K562 (cell line): ENCODE results near the gene NFATC3. TPM values are rescaled to one million over a fixed set of nuclear protein-coding genes. Genes with fewer than 3 reads are reported as not detected.

ENCODE experiments used
- ARHGAP35 ChIP-seq: fragments of 450-650 bp; IDR thresholded peaks from 2 replicates; pipeline ENCODE4 v1.6.1; 2018; ENCODE audit not compliant: partially characterized antibody
- GABPB1 ChIP-seq: sonication (generic); formaldehyde crosslinking; IDR thresholded peaks from 2 replicates; pipeline ENCODE4 v1.8.0; 2022; ENCODE audit warnings: mild to moderate bottlenecking, missing genetic modification reagents
- HOXB6 ChIP-seq: fragments of 250-450 bp; sonication (Bioruptor Pico); IDR thresholded peaks from 2 replicates; pipeline ENCODE4 v1.5.1; 2022; ENCODE audit warnings: mild to moderate bottlenecking, borderline replicate concordance
- JUND ChIP-seq, 2 experiments: IDR thresholded peaks; 2 replicates in 1 of 2; 3 replicates in 1 of 2; pipeline ENCODE4 v1.6.1; 2011; ENCODE audit warnings: borderline replicate concordance in 2 of 2, low read depth in 2 of 2, low read length in 2 of 2, improper control_type of control experiment in 1 of 2, missing biosample characterization in 1 of 2, missing genetic modification characterization in 1 of 2, missing genetic modification reagents in 1 of 2
- MEIS2 ChIP-seq: fragments of 450-650 bp; IDR thresholded peaks from 2 replicates; pipeline ENCODE4 v1.6.1; 2014; ENCODE audit warnings: mild to moderate bottlenecking; ENCODE audit not compliant: partially characterized antibody
- NEUROD1 ChIP-seq: fragments of 150-350 bp; IDR thresholded peaks from 2 replicates; pipeline ENCODE4 v1.6.1; 2014; ENCODE audit warnings: borderline replicate concordance, low read length, low read depth; ENCODE audit not compliant: partially characterized antibody
- RB1 ChIP-seq: fragments of 450-650 bp; IDR thresholded peaks from 2 replicates; pipeline ENCODE4 v1.6.1; 2017; ENCODE audit warnings: low read depth, mild to moderate bottlenecking
- SAFB2 ChIP-seq: fragments of 200-400 bp; formaldehyde crosslinking; IDR thresholded peaks from 2 replicates; pipeline ENCODE4 v1.6.1; 2018; ENCODE audit warnings: borderline replicate concordance, low read length, low read depth, moderate library complexity; ENCODE audit not compliant: severe bottlenecking
- SETDB1 ChIP-seq: IDR thresholded peaks from one replicate; pipeline ENCODE4 v1.6.1; 2012; ENCODE audit warnings: low read length, control low read depth, inconsistent platforms
- SNRNP70 ChIP-seq: fragments of 200-400 bp; formaldehyde crosslinking; optimal IDR thresholded peaks from 2 replicates; pipeline ENCODE3; 2017; ENCODE audit warnings: low read depth, low read length
- SRSF1 ChIP-seq: fragments of 200-400 bp; formaldehyde crosslinking; IDR thresholded peaks from 2 replicates; pipeline ENCODE4 v1.6.1; 2017; ENCODE audit warnings: mild to moderate bottlenecking, low read depth, low read length, moderate library complexity
- TCF3 ChIP-seq: sonication (generic); formaldehyde crosslinking; IDR thresholded peaks from 2 replicates; pipeline ENCODE4 v1.4.0; 2020; ENCODE audit warnings: mild to moderate bottlenecking, missing genetic modification reagents
- TCFL5 ChIP-seq: fragments of 250-450 bp; sonication (Bioruptor Pico); conservative IDR thresholded peaks from 2 replicates; pipeline ENCODE4 v1.6.1; 2021; ENCODE audit warnings: mild to moderate bottlenecking, moderate library complexity, matching md5 sums
- ZNF232 ChIP-seq: sonication (generic); formaldehyde crosslinking; IDR thresholded peaks from 2 replicates; pipeline ENCODE4 v1.8.0; 2022; ENCODE audit warnings: mild to moderate bottlenecking, missing genetic modification reagents
- ZNF354B ChIP-seq: fragments of 250-450 bp; sonication (Bioruptor Pico); IDR thresholded peaks from 2 replicates; pipeline ENCODE4 v1.4.0; 2020
- ZNF444 ChIP-seq: fragments of 250-450 bp; sonication (Bioruptor Pico); IDR thresholded peaks from 2 replicates; pipeline ENCODE4 v1.4.0; 2020; ENCODE audit warnings: mild to moderate bottlenecking, moderate library complexity
- ZNF507 ChIP-seq: conservative IDR thresholded peaks from 2 replicates; pipeline ENCODE4 v1.6.1; 2017; ENCODE audit warnings: missing genetic modification characterization, missing compliant biosample characterization
- polyA plus RNA-seq, 8 experiments: library from polyadenylated mRNA; depleted of rRNA in 4 of 8; stranded (reverse) in 5 of 8; unstranded in 3 of 8; fragments of >200 nt; fragmentation: Nextera tagmentation in 2 of 8; fragmentation: Illumina TruSeq in 1 of 8; extraction: Ambion mirVana in 2 of 8; extraction: Trizol in 1 of 8; gene quantifications; 2 replicates each; pipeline versions ENCODE4 v1.2.1 to v1.2.3, GENCODE V29; 2011 to 2014; ENCODE audit warnings: inconsistent platforms in 1 of 8, missing spikeins in 1 of 8
- total RNA-seq, 7 experiments: library from RNA; depleted of rRNA in 6 of 7; stranded (reverse); fragments of >200 nt in 6 of 7; fragmentation: Illumina TruSeq in 2 of 7; extraction: Trizol in 2 of 7; gene quantifications; 2 replicates each; pipeline versions ENCODE4 v1.2.1 to v1.2.3, GENCODE V29; 2011 to 2021; ENCODE audit warnings: low replicate concordance in 1 of 7
- TF ChIP-seq, protein P1 (sequence below): fragments of 450-650 bp; IDR thresholded peaks from 2 replicates; pipeline ENCODE4 v1.6.1; 2018; ENCODE audit not compliant: partially characterized antibody
- TF ChIP-seq, protein P2 (sequence below): sonication (generic); formaldehyde crosslinking; IDR thresholded peaks from 2 replicates; pipeline ENCODE4 v1.8.0; 2022; ENCODE audit warnings: mild to moderate bottlenecking, low read depth, missing genetic modification reagents
- TF ChIP-seq, protein P3 (sequence below): IDR thresholded peaks from 2 replicates; pipeline ENCODE4 v1.6.1; 2016; ENCODE audit warnings: missing genetic modification characterization, missing compliant biosample characterization

The NFATC3 gene
- total and polyA plus RNA-seq, 9 of the 15 experiments (the other 6 are each of a cell fraction or from before 2014, with no cell fraction given): 15.7 to 98.4 (median 59.4) TPM

DNA sequence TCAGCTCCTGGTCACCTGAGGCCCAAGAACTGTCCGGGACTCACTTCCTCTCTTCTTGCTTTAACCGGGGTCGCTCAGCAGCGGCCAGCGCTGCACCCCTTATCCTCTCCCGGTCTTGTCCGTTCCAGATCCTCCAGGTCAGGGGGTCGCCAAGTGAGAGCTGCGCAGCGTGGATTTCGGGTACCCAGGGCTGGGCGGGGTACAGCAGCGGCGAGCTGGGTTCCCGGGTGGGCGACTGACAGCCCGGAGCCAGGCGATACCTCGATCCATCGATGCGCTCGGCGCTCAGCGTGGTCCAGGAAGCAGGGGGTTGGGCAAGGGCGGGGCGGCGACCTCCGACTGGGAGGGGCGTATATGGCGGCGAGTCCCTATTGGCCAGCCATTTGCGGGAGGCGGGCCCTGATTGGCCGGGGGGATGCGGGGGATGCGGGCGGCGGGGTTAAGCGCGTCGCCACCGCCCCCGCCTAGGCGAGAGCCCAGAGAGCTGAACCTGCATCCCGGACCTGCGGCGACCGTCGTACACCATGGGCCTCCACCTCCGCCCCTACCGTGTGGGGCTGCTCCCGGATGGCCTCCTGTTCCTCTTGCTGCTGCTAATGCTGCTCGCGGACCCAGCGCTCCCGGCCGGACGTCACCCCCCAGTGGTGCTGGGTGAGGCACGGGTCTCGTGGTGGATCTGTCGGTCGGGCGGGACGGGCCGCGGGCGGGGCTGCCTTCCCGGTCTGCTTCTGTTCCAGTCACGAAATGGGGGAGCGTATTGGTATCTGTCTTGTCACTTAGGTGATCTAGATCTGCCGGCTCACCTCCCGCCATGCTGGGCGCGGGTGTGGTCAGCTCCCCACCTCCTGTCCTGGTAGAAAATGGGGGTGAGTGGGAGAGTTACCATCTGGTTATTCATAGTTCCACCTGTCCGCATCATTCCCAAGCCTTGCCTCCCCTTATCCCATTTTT, 160.0 kb downstream of the NFATC3 start, which contains the start of gene PLA2G15 (continued):
- TF ChIP-seq, protein P1, sequence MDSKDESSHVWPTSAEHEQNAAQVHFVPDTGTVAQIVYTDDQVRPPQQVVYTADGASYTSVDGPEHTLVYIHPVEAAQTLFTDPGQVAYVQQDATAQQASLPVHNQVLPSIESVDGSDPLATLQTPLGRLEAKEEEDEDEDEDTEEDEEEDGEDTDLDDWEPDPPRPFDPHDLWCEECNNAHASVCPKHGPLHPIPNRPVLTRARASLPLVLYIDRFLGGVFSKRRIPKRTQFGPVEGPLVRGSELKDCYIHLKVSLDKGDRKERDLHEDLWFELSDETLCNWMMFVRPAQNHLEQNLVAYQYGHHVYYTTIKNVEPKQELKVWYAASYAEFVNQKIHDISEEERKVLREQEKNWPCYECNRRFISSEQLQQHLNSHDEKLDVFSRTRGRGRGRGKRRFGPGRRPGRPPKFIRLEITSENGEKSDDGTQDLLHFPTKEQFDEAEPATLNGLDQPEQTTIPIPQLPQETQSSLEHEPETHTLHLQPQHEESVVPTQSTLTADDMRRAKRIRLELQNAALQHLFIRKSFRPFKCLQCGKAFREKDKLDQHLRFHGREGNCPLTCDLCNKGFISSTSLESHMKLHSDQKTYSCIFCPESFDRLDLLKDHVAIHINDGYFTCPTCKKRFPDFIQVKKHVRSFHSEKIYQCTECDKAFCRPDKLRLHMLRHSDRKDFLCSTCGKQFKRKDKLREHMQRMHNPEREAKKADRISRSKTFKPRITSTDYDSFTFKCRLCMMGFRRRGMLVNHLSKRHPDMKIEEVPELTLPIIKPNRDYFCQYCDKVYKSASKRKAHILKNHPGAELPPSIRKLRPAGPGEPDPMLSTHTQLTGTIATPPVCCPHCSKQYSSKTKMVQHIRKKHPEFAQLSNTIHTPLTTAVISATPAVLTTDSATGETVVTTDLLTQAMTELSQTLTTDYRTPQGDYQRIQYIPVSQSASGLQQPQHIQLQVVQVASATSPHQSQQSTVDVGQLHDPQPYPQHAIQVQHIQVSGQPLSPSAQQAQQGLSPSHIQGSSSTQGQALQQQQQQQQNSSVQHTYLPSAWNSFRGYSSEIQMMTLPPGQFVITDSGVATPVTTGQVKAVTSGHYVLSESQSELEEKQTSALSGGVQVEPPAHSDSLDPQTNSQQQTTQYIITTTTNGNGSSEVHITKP: no peak
- TF ChIP-seq ARHGAP35: no peak
- no peak for TF ChIP-seq ZNF354B (CRISPR knock-in tag)
- no peak for TF ChIP-seq MEIS2
- TF ChIP-seq TCF3 (CRISPR knock-in tag): no peak
- TF ChIP-seq SETDB1: no peak
- TF ChIP-seq ZNF507: no peak
- TF ChIP-seq SRSF1: no peak
- TF ChIP-seq NEUROD1: peak; percentile 82
- TF ChIP-seq RB1: peak; percentile 60; the same call in 1 of the 2 replicates
- peak; percentile 72 for TF ChIP-seq GABPB1
- 0 out of 2 replicates have a peak, but pooled peaks have one; percentile 23 for TF ChIP-seq ZNF232 (CRISPR knock-in tag)
- no peak for TF ChIP-seq HOXB6 (CRISPR knock-in tag)
- TF ChIP-seq ZNF444 (CRISPR knock-in tag): no peak
- no peak for TF ChIP-seq TCFL5 (CRISPR knock-in tag)
- no peak for TF ChIP-seq SNRNP70
- no peak for TF ChIP-seq SAFB2
- TF ChIP-seq, protein P2, sequence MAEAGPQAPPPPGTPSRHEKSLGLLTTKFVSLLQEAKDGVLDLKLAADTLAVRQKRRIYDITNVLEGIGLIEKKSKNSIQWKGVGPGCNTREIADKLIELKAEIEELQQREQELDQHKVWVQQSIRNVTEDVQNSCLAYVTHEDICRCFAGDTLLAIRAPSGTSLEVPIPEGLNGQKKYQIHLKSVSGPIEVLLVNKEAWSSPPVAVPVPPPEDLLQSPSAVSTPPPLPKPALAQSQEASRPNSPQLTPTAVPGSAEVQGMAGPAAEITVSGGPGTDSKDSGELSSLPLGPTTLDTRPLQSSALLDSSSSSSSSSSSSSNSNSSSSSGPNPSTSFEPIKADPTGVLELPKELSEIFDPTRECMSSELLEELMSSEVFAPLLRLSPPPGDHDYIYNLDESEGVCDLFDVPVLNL (CRISPR knock-in tag): 0 out of 2 replicates have a peak, but pooled peaks have one; percentile 53
- peak; percentile 31; the same call in 1 of the 2 replicates for TF ChIP-seq JUND (IDR thresholded peaks at IDR 0.05; ENCODE audit: borderline replicate concordance, low read depth, low read length)
- TF ChIP-seq JUND (tag; IDR thresholded peaks at IDR 0.05; ENCODE audit: borderline replicate concordance, low read depth, low read length): no peak
- TF ChIP-seq, protein P3, sequence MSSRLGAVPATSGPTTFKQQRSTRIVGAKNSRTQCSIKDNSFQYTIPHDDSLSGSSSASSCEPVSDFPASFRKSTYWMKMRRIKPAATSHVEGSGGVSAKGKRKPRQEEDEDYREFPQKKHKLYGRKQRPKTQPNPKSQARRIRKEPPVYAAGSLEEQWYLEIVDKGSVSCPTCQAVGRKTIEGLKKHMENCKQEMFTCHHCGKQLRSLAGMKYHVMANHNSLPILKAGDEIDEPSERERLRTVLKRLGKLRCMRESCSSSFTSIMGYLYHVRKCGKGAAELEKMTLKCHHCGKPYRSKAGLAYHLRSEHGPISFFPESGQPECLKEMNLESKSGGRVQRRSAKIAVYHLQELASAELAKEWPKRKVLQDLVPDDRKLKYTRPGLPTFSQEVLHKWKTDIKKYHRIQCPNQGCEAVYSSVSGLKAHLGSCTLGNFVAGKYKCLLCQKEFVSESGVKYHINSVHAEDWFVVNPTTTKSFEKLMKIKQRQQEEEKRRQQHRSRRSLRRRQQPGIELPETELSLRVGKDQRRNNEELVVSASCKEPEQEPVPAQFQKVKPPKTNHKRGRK: no peak
